K562 (cell line): ENCODE measurements around the gene TRAPPC4. TPM values are rescaled to one million over a fixed set of nuclear protein-coding genes. Genes with fewer than 3 reads are reported as not detected.

Source experiments
- ARID1B ChIP-seq: fragments of 450-650 bp; IDR thresholded peaks from 2 replicates; pipeline ENCODE4 v1.6.1; 2016; ENCODE audit warnings: antibody characterized with exemption, mild to moderate bottlenecking, inconsistent platforms
- CBX3 ChIP-seq, 2 experiments: IDR thresholded peaks; 1 replicate in 1 of 2; 2 replicates in 1 of 2; pipeline ENCODE4 v1.6.1; 2012; ENCODE audit warnings: inconsistent platforms in 2 of 2, low read length in 2 of 2, borderline replicate concordance in 1 of 2, control low read depth in 1 of 2
- FOXP4 ChIP-seq: sonication (generic); formaldehyde crosslinking; IDR thresholded peaks from 2 replicates; pipeline ENCODE4 v1.8.0; 2022; ENCODE audit warnings: mild to moderate bottlenecking, missing genetic modification reagents, borderline replicate concordance
- LARP7 ChIP-seq: fragments of 450-650 bp; IDR thresholded peaks from 2 replicates; pipeline ENCODE4 v1.6.1; 2016
- MTA1 ChIP-seq: fragments of 450-650 bp; IDR thresholded peaks from 2 replicates; pipeline ENCODE4 v1.6.1; 2017; ENCODE audit warnings: borderline replicate concordance
- PHF8 ChIP-seq: fragments of 200-600 bp; sonication (generic); IDR thresholded peaks from 2 replicates; pipeline ENCODE4 v1.6.1; 2012; ENCODE audit warnings: mixed run types, mild to moderate bottlenecking, inconsistent platforms, low read length, moderate library complexity, borderline replicate concordance
- RAD51 ChIP-seq: fragments of 450-650 bp; IDR thresholded peaks from 2 replicates; pipeline ENCODE4 v1.7.1; 2016; ENCODE audit warnings: low read depth, mild to moderate bottlenecking, borderline replicate concordance
- RB1 ChIP-seq: fragments of 450-650 bp; IDR thresholded peaks from 2 replicates; pipeline ENCODE4 v1.6.1; 2017; ENCODE audit warnings: low read depth, mild to moderate bottlenecking
- RFX5 ChIP-seq: IDR thresholded peaks from 2 replicates; pipeline ENCODE4 v1.6.1; 2011; ENCODE audit warnings: low read depth, mild to moderate bottlenecking, improper control_type of control experiment, low read length
- SFPQ ChIP-seq: fragments of 200-400 bp; formaldehyde crosslinking; IDR thresholded peaks from 2 replicates; pipeline ENCODE4 v1.6.1; 2017; ENCODE audit warnings: mild to moderate bottlenecking, low read depth, low read length, moderate library complexity
- SRF ChIP-seq, 2 experiments: fragments of 250-450, 450-650 bp in 1 of 2; sonication (Bioruptor Pico) in 1 of 2; sonication (generic) in 1 of 2; formaldehyde crosslinking; IDR thresholded peaks; 2 replicates each; pipeline versions ENCODE4 v1.5.0 to v1.5.1; 2020 to 2022; ENCODE audit warnings: mild to moderate bottlenecking in 1 of 2, missing genetic modification reagents in 1 of 2
- TBL1XR1 ChIP-seq, 2 experiments: IDR thresholded peaks; 2 replicates each; pipeline ENCODE4 v1.6.1; 2012; ENCODE audit warnings: improper control_type of control experiment in 2 of 2, low read length in 2 of 2, mild to moderate bottlenecking in 1 of 2
- TCF7L2 ChIP-seq: fragments of 150-350 bp; IDR thresholded peaks from 2 replicates; pipeline ENCODE4 v1.6.1; 2016; ENCODE audit warnings: low read depth, mild to moderate bottlenecking, low read length, moderate library complexity
- XRCC5 ChIP-seq: fragments of 200-400 bp; formaldehyde crosslinking; IDR thresholded peaks from 2 replicates; pipeline ENCODE4 v1.6.1; 2017; ENCODE audit warnings: low read depth, mild to moderate bottlenecking, low read length
- ZBED1 ChIP-seq: IDR thresholded peaks from 2 replicates; pipeline ENCODE4 v1.6.1; 2014
- ZBTB9 ChIP-seq: fragments of 450-650 bp; formaldehyde crosslinking; IDR thresholded peaks from 2 replicates; pipeline ENCODE4 v1.4.0; 2020; ENCODE audit warnings: mild to moderate bottlenecking, moderate library complexity
- ZKSCAN1 ChIP-seq: fragments of 150-350 bp; IDR thresholded peaks from 2 replicates; pipeline ENCODE4 v1.6.1; 2016; ENCODE audit warnings: low read depth, low read length
- ZNF217 ChIP-seq: sonication (generic); formaldehyde crosslinking; IDR thresholded peaks from 2 replicates; pipeline ENCODE4 v1.8.0; 2022; ENCODE audit warnings: mild to moderate bottlenecking, missing genetic modification reagents
- ZNF280A ChIP-seq: fragments of 450-650 bp; IDR thresholded peaks from 2 replicates; pipeline ENCODE4 v1.6.1; 2018; ENCODE audit warnings: mild to moderate bottlenecking, low read depth; ENCODE audit not compliant: partially characterized antibody
- ZNF696 ChIP-seq: fragments of 250-450 bp; sonication (Bioruptor Pico); conservative IDR thresholded peaks from 2 replicates; pipeline ENCODE4 v1.4.0; 2020; ENCODE audit warnings: mild to moderate bottlenecking, moderate library complexity
- ZNF766 ChIP-seq: fragments of 200-800 bp; sonication (Bioruptor generic); conservative IDR thresholded peaks from 2 replicates; pipeline ENCODE4 v1.6.1; 2016; ENCODE audit warnings: missing genetic modification characterization, missing compliant biosample characterization
- polyA plus RNA-seq, 8 experiments: library from polyadenylated mRNA; depleted of rRNA in 4 of 8; stranded (reverse) in 5 of 8; unstranded in 3 of 8; fragments of >200 nt; fragmentation: Nextera tagmentation in 2 of 8; fragmentation: Illumina TruSeq in 1 of 8; extraction: Ambion mirVana in 2 of 8; extraction: Trizol in 1 of 8; gene quantifications; 2 replicates each; pipeline versions ENCODE4 v1.2.1 to v1.2.3, GENCODE V29; 2011 to 2014; ENCODE audit warnings: inconsistent platforms in 1 of 8, missing spikeins in 1 of 8
- total RNA-seq, 7 experiments: library from RNA; depleted of rRNA in 6 of 7; stranded (reverse); fragments of >200 nt in 6 of 7; fragmentation: Illumina TruSeq in 2 of 7; extraction: Trizol in 2 of 7; gene quantifications; 2 replicates each; pipeline versions ENCODE4 v1.2.1 to v1.2.3, GENCODE V29; 2011 to 2021; ENCODE audit warnings: low replicate concordance in 1 of 7

Gene TRAPPC4
- total and polyA plus RNA-seq, 9 of the 15 experiments (the other 6 are each of a cell fraction or from before 2014, with no cell fraction given), result 121 to 524 (median 142) TPM

GRCh38 chr11:119057000-119057769, 38.6 kb downstream of the TRAPPC4 start, which contains the start of gene HYOU1 (continued):
- TF ChIP-seq TCF7L2 (no peak), CBX3 (IDR thresholded peaks at IDR 0.05; ENCODE audit: borderline replicate concordance in 1 of 2, low read length in 2 of 2) (peak in 1 of 2 experiments; percentile 73; a peak in 1 of 3 replicates), LARP7 (no peak), ZNF696 (no peak), ZNF766 (CRISPR knock-in tag) (0 out of 2 replicates have a peak, but pooled peaks have one; percentile 31), ZBED1 (no peak), PHF8 (peak; percentile 86; the same call in 1 of the 2 replicates), FOXP4 (CRISPR knock-in tag) (no peak), XRCC5 (no peak), ZBTB9 (CRISPR knock-in tag) (0 out of 2 replicates have a peak, but pooled peaks have one; percentile 18), ARID1B (no peak), ZNF280A (no peak), MTA1 (peak; percentile 86), SFPQ (no peak), RFX5 (no peak), TBL1XR1 (IDR thresholded peaks at IDR 0.05; ENCODE audit: low read length in 2 of 2) (no peak), ZKSCAN1 (no peak), RB1 (peak; percentile 72), RAD51 (peak; percentile 30; the same call in 1 of the 2 replicates), ZNF217 (no peak), SRF (CRISPR knock-in tag; IDR thresholded peaks at IDR 0.05) (peak in 1 of 2 experiments; percentile 56; a peak in 1 of 4 replicates)
